ENCODE measurements around the gene CEP63.

Gene CEP63

GRCh38 chr3:134485718-134486576, at the start of gene CEP63, which contains the start of gene ANAPC13:
Gene CEP63, plus strand, starts transcription at chr3:134486057. Its CDS starts 9,264 bp downstream, at chr3:134495321.
Gene ANAPC13, minus strand, starts transcription at chr3:134485985. Its CDS starts 3,081 bp downstream, at chr3:134482904.
- H3K36me3 Mint-ChIP-seq (ENCODE audit: low read depth), result peaks cover 33% of the 10 kb centered on the region
- peak within 1 kb of the TSS; percentile 99 for H3K27ac Mint-ChIP-seq
- peak within 1 kb of the TSS; percentile 96 for H3K4me3 Mint-ChIP-seq
- H3K4me1 Mint-ChIP-seq (ENCODE audit: low read depth), result peaks cover 45% of the 10 kb centered on the region
- peaks cover 4% of the 10 kb centered on the region for H3K27me3 Mint-ChIP-seq (ENCODE audit: low read depth)
- peak; percentile 93 for DNase-seq (ENCODE audit: low spot score)
- H3K9me3 Mint-ChIP-seq, result no peaks in the 10 kb centered on the region

- H3K27ac Mint-ChIP-seq, result no peak overlapping the region
- no peaks in the 10 kb centered on the region for H3K4me1 Mint-ChIP-seq (ENCODE audit: low read depth)
- H3K27me3 Mint-ChIP-seq (ENCODE audit: low read depth), result peaks cover 14% of the 10 kb centered on the region
- no peaks in the 10 kb centered on the region for H3K36me3 Mint-ChIP-seq (ENCODE audit: low read depth)
- no peak overlapping the region for H3K4me3 Mint-ChIP-seq
- DNase-seq (ENCODE audit: low spot score), result no peak
- no peaks in the 10 kb centered on the region for H3K9me3 Mint-ChIP-seq
Measured at GRCh38 chr3:134437211-134437752, 48.6 kb upstream of the CEP63 start.

- Mint-ChIP-seq H3K36me3 (ENCODE audit: low read depth) (no peaks in the 10 kb centered on the region), H3K27me3 (ENCODE audit: low read depth) (peaks cover 12% of the 10 kb centered on the region), H3K9me3 (peaks cover 9% of the 10 kb centered on the region), H3K4me3 (no peak overlapping the region), H3K27ac (no peak overlapping the region), H3K4me1 (ENCODE audit: low read depth) (no peaks in the 10 kb centered on the region)
- no peak for DNase-seq (ENCODE audit: low spot score)
Measured at GRCh38 chr3:134441321-134441720, 44.5 kb upstream of the CEP63 start.

- Mint-ChIP-seq H3K36me3 (ENCODE audit: low read depth) (no peaks in the 10 kb centered on the region), H3K4me3 (no peak overlapping the region), H3K27me3 (ENCODE audit: low read depth) (peaks cover 12% of the 10 kb centered on the region), H3K27ac (no peak overlapping the region), H3K9me3 (peaks cover 9% of the 10 kb centered on the region), H3K4me1 (ENCODE audit: low read depth) (no peaks in the 10 kb centered on the region)
- DNase-seq (ENCODE audit: low spot score), result no peak
Measured at GRCh38 chr3:134441821-134442220, 44.0 kb upstream of the CEP63 start.

GRCh38 chr3:134445095-134445494, 40.8 kb upstream of the CEP63 start:
- H3K27ac Mint-ChIP-seq, result no peak overlapping the region
- H3K27me3 Mint-ChIP-seq (ENCODE audit: low read depth), result peaks cover 3% of the 10 kb centered on the region
- H3K36me3 Mint-ChIP-seq (ENCODE audit: low read depth), result no peaks in the 10 kb centered on the region
- no peak overlapping the region for H3K4me3 Mint-ChIP-seq
- H3K4me1 Mint-ChIP-seq (ENCODE audit: low read depth), result no peaks in the 10 kb centered on the region
- H3K9me3 Mint-ChIP-seq, result peaks cover 9% of the 10 kb centered on the region
- DNase-seq (ENCODE audit: low spot score), result no peak

GRCh38 chr3:134445636-134446035, 40.2 kb upstream of the CEP63 start:
- peaks cover 9% of the 10 kb centered on the region for H3K9me3 Mint-ChIP-seq
- H3K27ac Mint-ChIP-seq, result no peak overlapping the region
- H3K36me3 Mint-ChIP-seq (ENCODE audit: low read depth), result no peaks in the 10 kb centered on the region
- no peak overlapping the region for H3K4me3 Mint-ChIP-seq
- DNase-seq (ENCODE audit: low spot score), result no peak
- H3K4me1 Mint-ChIP-seq (ENCODE audit: low read depth), result no peaks in the 10 kb centered on the region
- H3K27me3 Mint-ChIP-seq (ENCODE audit: low read depth), result peaks cover 3% of the 10 kb centered on the region

GRCh38 chr3:134446800-134447199, 39.1 kb upstream of the CEP63 start:
- Mint-ChIP-seq H3K27me3 (ENCODE audit: low read depth) (peaks cover 3% of the 10 kb centered on the region), H3K27ac (no peak overlapping the region), H3K9me3 (peaks cover 9% of the 10 kb centered on the region), H3K4me3 (no peak overlapping the region), H3K36me3 (ENCODE audit: low read depth) (no peaks in the 10 kb centered on the region), H3K4me1 (ENCODE audit: low read depth) (no peaks in the 10 kb centered on the region)
- DNase-seq (ENCODE audit: low spot score), result no peak

GRCh38 chr3:134447351-134447750, 38.5 kb upstream of the CEP63 start:
- Mint-ChIP-seq H3K27me3 (ENCODE audit: low read depth) (peaks cover 4% of the 10 kb centered on the region), H3K4me3 (no peak overlapping the region), H3K36me3 (ENCODE audit: low read depth) (no peaks in the 10 kb centered on the region), H3K4me1 (ENCODE audit: low read depth) (no peaks in the 10 kb centered on the region), H3K9me3 (peaks cover 9% of the 10 kb centered on the region), H3K27ac (no peak overlapping the region)
- DNase-seq (ENCODE audit: low spot score), result no peak

- Mint-ChIP-seq H3K9me3 (peaks cover 9% of the 10 kb centered on the region), H3K36me3 (ENCODE audit: low read depth) (no peaks in the 10 kb centered on the region), H3K27ac (no peak overlapping the region), H3K4me1 (ENCODE audit: low read depth) (no peaks in the 10 kb centered on the region), H3K4me3 (no peak overlapping the region), H3K27me3 (ENCODE audit: low read depth) (peaks cover 12% of the 10 kb centered on the region)
- no peak for DNase-seq (ENCODE audit: low spot score)
Measured at GRCh38 chr3:134448664-134449063, 37.2 kb upstream of the CEP63 start.

- DNase-seq (ENCODE audit: low spot score), result no peak
- Mint-ChIP-seq H3K27ac (no peak overlapping the region), H3K36me3 (ENCODE audit: low read depth) (no peaks in the 10 kb centered on the region), H3K9me3 (peaks cover 9% of the 10 kb centered on the region), H3K4me3 (no peak overlapping the region), H3K27me3 (ENCODE audit: low read depth) (peaks cover 15% of the 10 kb centered on the region), H3K4me1 (ENCODE audit: low read depth) (no peaks in the 10 kb centered on the region)
Measured at GRCh38 chr3:134449277-134449676, 36.6 kb upstream of the CEP63 start.

- Mint-ChIP-seq H3K9me3 (peaks cover 8% of the 10 kb centered on the region), H3K27me3 (ENCODE audit: low read depth) (peaks cover 17% of the 10 kb centered on the region), H3K27ac (no peak overlapping the region), H3K4me1 (ENCODE audit: low read depth) (no peaks in the 10 kb centered on the region), H3K4me3 (no peak overlapping the region), H3K36me3 (ENCODE audit: low read depth) (no peaks in the 10 kb centered on the region)
- DNase-seq (ENCODE audit: low spot score), result no peak
Measured at GRCh38 chr3:134449951-134450350, 35.9 kb upstream of the CEP63 start.

- H3K4me1 Mint-ChIP-seq (ENCODE audit: low read depth), result no peaks in the 10 kb centered on the region
- DNase-seq (ENCODE audit: low spot score), result no peak
- no peaks in the 10 kb centered on the region for H3K36me3 Mint-ChIP-seq (ENCODE audit: low read depth)
- no peak overlapping the region for H3K4me3 Mint-ChIP-seq
- H3K9me3 Mint-ChIP-seq, result no peaks in the 10 kb centered on the region
- peaks cover 24% of the 10 kb centered on the region for H3K27me3 Mint-ChIP-seq (ENCODE audit: low read depth)
- no peak overlapping the region for H3K27ac Mint-ChIP-seq
Measured at GRCh38 chr3:134453631-134454030, 32.2 kb upstream of the CEP63 start.

GRCh38 chr3:134457376-134458074, 28.3 kb upstream of the CEP63 start:
- Mint-ChIP-seq H3K9me3 (no peaks in the 10 kb centered on the region), H3K4me1 (ENCODE audit: low read depth) (no peaks in the 10 kb centered on the region), H3K27ac (no peak overlapping the region), H3K36me3 (ENCODE audit: low read depth) (no peaks in the 10 kb centered on the region), H3K27me3 (ENCODE audit: low read depth) (peaks cover 30% of the 10 kb centered on the region), H3K4me3 (no peak overlapping the region)
- DNase-seq (ENCODE audit: low spot score), result no peak

- Mint-ChIP-seq H3K27me3 (ENCODE audit: low read depth) (peaks cover 29% of the 10 kb centered on the region), H3K27ac (no peak overlapping the region), H3K9me3 (no peaks in the 10 kb centered on the region), H3K36me3 (ENCODE audit: low read depth) (no peaks in the 10 kb centered on the region), H3K4me3 (no peak overlapping the region), H3K4me1 (ENCODE audit: low read depth) (no peaks in the 10 kb centered on the region)
- no peak for DNase-seq (ENCODE audit: low spot score)
Measured at GRCh38 chr3:134458406-134458945, 27.4 kb upstream of the CEP63 start.

Measured in T-helper 2 cell treated with Interferon-gamma antibody and Interleukin-4, amounts not matched to agents 5 μg/mL and 100 μg/mL, for 36 hours (primary cell).